Activated CD8-positive, alpha-beta memory T cell treated with anti-CD3 and anti-CD28 coated beads for 24 hours (primary cell): Measurements from ENCODE around the gene GPR137.
"Not testable (repeated sequence)": the region's sequence is repeated elsewhere in the genome, so short reads cannot be mapped to it uniquely, and the experiment has no call there.

Experiments
- DNase-seq: peaks from one replicate; pipeline ENCODE4 v3.0.0-alpha.2; 2020

Gene GPR137

DNA sequence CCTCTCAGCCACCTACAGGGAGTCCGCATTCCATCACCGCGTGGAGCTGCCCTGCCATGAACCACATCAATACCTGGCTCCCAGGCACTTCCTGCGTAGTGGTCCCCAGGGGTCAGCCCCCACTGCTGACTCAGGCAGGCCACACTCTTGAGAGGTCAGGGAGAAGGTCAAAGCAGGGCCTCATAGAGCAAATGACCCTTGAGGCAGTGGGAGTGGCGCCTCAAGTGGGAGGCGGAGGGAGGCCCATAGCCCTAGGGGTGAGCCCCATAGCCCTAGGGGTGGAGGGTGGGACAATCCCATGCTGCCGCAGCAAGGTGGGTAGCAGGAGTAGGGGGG, 37.2 kb downstream of the GPR137 start:
- DNase-seq, result no peak

GRCh38 chr11:64323373-64323772, 37.7 kb downstream of the GPR137 start:
- DNase-seq, result no peak

- DNase-seq, result not testable (repeated sequence)
Measured at GRCh38 chr11:64323984-64324383, 38.3 kb downstream of the GPR137 start.

GRCh38 chr11:64324692-64325469, 39.2 kb downstream of the GPR137 start:
- DNase-seq, result no peak

DNA sequence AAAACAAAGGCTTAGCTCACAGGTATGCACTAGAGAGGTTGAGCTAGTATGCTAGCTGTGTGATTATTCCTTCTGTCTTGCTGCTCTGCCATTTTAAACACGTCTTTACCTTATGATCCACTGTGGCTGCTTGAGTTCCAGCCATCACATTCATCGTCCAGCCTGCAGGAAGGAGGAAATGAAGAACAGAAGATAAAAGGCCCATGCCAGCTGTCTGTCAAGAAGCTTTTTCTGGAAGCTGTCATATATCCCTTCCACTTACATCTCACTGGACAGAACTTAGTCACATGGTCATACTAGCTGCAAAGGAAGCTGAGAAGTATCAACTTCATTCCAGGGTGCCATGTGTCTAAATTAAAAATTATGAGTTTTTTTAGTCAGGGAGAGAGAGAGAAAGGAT, 41.7 kb downstream of the GPR137 start:
- no peak for DNase-seq

DNA sequence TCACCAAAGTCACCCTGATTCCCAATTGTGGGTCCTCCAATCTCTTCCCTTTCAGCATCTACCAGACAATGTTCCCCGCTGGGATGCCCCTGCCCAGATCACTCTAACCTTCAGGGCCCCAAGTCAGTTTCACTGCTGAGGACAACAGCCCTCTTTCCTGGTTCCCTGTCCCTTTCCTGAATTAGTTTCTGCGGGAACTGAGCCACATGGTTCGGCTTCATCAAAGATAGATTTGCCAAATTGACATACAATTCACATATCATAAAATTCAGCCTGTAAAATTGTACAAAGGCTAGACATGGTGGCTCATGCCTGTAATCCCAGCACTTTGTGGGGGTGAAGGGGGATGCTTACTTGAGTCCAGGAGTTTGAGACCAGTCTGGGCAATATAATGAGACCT, 42.3 kb downstream of the GPR137 start:
- DNase-seq, result no peak

- DNase-seq, result no peak
Measured at GRCh38 chr11:64330888-64331287, 45.2 kb downstream of the GPR137 start.

DNA sequence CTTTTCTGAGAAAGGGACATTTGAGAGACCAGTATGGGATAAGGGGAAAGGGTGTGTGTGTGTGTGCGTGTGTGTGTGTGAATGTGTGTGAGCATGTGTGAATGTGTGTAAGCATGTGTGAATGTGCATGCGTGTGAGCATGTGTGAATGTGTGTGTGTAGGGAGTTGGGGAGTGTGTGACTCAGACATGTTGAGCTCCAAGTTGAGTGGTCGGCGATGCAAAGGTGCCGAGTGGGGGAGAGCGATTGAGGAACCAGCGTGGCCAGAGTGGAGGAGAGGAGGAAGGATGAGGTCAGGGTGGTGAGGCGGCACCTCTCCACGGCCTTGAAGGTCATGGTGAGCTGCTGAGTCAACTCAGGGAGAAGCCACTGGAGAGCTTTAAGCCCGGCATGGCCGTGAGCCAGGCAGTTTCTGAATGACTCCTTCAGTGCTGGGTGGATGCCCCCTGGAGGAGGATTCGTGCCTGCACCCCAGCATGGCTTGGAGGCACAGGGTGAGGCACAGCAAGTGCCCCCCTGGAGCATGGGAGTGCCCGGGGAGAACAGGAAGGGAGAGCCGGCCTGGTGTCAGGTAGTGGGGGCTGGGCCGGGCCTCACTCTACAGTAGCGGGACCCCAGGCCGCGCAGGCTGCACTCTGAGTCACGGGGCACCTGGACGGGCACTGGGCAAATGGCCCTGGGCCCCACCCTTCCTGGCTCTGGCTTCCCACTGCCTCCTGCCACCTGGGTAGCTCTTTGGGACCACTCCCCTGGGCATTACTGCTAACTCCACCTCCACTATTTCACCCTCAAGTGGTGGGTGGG, 46.1 kb downstream of the GPR137 start:
- DNase-seq, result peak; percentile 89

DNA sequence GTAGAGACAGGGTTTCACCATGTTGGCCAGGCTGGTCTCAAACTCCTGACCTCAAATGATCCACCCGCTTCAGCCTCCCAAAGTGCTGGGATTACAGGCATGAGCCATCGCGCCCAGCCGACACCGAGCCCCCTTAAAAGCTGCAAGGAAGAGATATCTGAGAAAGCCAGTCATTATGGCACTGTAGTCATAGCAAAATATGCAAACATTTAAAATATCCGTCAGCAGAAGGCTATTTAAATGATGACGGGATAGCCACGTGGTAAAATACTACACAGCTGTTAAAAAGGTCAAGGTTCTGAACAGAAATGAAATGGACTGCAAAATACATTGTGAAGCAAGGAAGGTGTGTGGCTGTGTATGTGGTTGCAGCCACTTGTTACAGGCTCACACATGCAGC, 47.9 kb downstream of the GPR137 start:
- no peak for DNase-seq

- no peak for DNase-seq
Measured at GRCh38 chr11:64334764-64335735, 49.4 kb downstream of the GPR137 start.

DNA sequence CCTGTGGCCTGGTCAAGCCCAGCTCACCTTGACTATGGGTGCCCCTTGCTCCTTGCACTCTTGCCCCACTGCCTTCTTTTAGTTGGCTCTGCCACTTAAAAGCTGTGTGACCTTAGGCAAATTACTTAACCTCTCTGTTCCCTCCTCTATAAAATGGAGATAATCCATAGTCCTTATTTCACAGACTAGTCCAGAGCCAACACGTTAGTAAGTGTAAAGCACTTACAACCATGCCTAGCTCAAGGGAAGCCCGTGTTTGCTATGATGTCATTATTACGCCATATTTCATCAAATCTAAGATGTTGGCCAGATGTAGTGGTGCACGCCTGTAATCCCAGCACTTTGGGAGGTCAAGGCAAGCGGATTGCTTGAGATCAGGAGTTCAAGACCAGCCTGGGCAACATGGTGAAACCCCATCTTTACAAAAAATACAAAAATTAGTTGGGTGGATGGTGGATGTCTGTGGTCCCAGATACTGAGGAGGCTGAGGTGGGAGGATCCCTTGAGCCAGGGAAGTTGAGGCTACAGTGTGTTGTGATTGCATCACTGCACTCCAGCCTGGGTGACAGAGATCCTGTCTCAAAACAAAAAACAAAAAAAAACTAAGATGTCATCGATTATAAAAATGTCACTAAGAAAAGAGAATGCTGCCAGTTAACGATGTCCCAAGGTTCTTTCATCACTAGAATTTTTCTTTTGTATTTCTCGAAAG, 52.0 kb downstream of the GPR137 start:
- no peak for DNase-seq

- DNase-seq, result no peak
Measured at GRCh38 chr11:64338716-64339115, 53.1 kb downstream of the GPR137 start.
